ENCODE results near the gene LRRC71.
"Not testable (repeated sequence)": the region's sequence is repeated elsewhere in the genome, so short reads cannot be mapped to it uniquely, and the experiment has no call there.

The LRRC71 gene

GRCh38 chr1:156905651-156906050 lies 14.8 kb upstream of the LRRC71 start:
- no peak for DNase-seq

- DNase-seq: no peak
Observed at GRCh38 chr1:156906206-156906906, 14.1 kb upstream of the LRRC71 start.

DNA sequence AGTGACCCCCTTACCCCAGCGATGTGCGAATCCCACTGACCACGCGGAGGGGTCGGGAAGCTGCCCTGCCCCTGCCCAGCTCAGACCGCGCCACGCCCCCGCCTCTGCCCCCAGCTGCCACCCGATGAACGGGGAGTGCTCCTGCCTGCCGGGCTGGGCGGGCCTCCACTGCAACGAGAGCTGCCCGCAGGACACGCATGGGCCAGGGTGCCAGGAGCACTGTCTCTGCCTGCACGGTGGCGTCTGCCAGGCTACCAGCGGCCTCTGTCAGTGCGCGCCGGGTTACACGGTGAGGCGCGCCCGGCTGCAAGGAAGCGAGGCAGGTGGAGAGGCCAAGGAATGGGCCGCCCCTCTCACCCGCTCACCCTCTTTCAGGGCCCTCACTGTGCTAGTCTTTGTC lies 11.9 kb upstream of the LRRC71 start:
- no peak for DNase-seq

DNA sequence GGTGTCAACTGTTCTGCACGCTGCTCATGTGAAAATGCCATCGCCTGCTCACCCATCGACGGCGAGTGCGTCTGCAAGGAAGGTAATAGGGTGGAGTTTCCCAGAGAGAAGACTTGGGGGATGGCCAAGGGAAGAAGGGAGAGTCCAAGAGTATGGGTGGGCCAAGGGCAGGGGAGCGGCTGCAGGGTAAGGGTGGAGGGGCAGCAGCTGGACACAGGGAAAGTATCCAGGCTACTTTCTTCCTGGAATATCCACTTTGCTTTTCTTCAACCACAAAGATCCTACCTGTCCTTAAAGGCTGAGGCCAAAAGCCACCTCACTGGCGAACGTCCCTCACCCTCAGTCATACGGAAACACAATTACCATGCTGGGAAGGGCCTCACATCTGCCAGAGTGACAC lies 11.5 kb upstream of the LRRC71 start:
- no peak for DNase-seq

DNA sequence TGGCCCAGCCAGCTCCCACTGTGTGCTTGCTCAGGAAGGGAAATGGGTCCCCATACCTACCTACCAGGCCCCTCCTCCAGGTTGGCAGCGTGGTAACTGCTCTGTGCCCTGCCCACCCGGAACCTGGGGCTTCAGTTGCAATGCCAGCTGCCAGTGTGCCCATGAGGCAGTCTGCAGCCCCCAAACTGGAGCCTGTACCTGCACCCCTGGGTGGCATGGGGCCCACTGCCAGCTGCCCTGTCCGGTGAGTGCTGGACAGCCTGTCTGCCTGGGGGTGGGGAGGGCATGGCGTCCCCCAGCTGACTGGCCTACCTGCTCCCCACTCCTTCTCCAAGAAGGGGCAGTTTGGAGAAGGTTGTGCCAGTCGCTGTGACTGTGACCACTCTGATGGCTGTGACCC lies 10.8 kb upstream of the LRRC71 start:
- DNase-seq: no peak

GRCh38 chr1:156910309-156910782 lies 10.1 kb upstream of the LRRC71 start:
- DNase-seq: peak in 2 of 14 donors; percentile 8 to 24

DNA sequence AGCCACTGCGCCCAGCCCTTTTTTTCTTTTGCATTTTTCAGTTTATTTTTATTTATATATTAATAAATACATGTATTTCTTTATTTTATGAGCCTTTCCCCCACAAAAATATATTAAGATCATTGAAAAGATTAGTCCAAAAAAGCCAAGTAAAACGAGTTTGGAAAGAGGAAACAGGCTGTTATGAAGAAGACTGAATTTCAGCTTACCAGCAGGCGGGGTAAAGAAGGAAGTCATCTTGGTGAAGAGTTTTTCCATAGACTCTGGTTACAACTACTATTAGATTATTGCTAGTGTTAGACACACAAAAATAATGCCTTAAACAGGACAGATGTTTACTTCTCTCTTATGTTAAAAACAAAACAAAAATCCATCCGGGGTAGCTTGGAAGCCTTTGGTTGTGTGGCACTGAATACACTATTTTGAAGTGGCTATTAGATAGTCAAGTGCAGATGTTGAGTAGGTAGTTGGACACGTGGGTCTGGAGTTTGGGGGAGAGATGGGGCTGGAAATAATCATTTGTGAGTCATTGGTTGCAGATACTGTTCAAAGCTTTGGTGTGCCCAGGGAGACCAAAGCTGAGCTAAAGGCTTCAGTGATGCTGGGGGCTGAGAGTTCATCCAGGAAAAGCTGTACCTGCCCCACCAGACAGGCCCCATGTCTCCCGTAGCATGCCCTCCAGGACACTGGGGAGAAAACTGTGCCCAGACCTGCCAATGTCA lies 8.7 kb upstream of the LRRC71 start:
- no peak for DNase-seq

GRCh38 chr1:156912310-156912709 lies 8.1 kb upstream of the LRRC71 start:
- DNase-seq: no peak

DNA sequence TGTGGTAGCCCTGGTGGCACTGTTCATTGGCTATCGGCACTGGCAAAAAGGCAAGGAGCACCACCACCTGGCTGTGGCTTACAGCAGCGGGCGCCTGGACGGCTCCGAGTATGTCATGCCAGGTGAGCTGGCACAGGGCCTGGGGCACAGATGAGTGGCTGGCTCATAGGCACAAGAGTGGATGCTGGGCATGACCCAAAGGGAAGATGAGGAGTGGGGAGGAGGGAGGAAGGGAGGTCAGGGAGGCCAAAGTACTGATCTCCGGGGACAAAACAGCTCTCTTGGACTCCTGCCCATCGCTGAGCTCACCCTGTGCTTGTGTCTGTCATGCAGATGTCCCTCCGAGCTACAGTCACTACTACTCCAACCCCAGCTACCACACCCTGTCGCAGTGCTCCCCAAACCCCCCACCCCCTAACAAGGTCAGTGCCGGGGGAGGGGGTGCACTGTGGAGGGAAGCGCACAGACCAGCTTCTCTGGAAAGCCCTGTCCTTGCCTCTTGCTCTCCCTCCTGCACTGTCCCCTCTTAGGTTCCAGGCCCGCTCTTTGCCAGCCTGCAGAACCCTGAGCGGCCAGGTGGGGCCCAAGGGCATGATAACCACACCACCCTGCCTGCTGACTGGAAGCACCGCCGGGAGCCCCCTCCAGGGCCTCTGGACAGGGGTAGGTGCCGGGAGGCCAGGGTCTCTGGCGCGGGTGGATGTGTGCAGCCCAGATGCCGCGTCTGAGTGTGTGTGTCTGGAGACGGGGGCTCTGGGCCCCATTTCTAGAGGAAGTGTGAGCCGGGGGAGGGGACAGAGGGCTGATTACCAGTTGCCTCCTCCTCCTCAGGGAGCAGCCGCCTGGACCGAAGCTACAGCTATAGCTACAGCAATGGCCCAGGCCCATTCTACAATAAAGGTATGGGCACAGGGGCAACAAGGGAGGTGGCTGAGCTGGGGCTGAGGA lies 7.3 kb upstream of the LRRC71 start:
- DNase-seq: no peak

GRCh38 chr1:156913809-156914387 lies 6.5 kb upstream of the LRRC71 start:
- no peak for DNase-seq

DNA sequence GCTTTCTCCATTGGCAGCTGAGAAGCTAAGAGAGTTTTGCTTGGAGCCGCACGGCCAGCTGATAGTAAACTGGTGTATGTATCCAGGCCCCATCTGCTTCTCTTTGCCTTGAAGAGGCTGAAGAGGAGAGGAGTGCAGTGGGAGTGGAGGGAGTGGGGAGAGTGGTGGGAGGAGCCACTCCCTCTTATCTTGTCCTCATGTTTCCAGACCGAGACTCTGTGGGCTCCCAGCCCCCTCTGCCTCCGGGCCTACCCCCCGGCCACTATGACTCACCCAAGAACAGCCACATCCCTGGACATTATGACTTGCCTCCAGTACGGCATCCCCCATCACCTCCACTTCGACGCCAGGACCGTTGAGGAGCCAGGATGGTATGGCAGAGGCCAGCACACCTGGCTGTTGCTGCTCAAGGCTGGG lies 6.0 kb upstream of the LRRC71 start:
- no peak for DNase-seq

- DNase-seq: no peak
Observed at GRCh38 chr1:156921053-156921529, 659 bp downstream of the LRRC71 start.

DNA sequence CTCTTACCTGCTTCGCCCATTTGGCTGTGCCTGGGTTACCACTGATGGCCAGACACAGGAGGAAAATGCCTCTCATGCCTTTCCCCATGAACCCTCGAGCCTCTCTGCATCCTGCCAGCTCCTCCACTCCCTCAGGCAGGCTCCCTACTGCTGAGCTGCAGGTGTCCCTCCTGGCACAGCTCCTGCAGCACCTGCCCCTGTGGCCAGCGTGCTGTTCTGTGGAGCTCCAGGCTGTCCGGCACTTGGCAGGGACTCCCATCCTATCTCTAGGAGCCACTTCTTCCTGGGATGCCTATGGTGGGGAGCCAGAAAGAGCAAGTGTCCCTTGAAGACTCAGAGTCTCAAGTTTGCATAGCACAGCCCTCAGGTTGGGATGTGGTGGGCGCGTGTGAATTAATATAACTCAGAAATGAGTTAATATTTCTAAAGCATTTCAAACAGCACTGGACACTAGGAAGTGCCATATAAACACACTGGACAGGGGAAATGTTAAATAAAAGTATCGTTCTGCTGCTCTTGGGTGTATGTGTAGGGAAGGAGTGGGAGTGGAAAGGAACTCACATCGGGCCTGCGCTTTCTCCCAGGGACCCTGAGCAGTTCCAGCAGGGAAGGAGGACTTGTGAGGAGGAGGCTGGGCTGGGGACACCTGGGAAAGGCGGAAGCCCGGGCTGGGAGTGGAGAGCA lies 2.7 kb downstream of the LRRC71 start:
- no peak for DNase-seq

DNA sequence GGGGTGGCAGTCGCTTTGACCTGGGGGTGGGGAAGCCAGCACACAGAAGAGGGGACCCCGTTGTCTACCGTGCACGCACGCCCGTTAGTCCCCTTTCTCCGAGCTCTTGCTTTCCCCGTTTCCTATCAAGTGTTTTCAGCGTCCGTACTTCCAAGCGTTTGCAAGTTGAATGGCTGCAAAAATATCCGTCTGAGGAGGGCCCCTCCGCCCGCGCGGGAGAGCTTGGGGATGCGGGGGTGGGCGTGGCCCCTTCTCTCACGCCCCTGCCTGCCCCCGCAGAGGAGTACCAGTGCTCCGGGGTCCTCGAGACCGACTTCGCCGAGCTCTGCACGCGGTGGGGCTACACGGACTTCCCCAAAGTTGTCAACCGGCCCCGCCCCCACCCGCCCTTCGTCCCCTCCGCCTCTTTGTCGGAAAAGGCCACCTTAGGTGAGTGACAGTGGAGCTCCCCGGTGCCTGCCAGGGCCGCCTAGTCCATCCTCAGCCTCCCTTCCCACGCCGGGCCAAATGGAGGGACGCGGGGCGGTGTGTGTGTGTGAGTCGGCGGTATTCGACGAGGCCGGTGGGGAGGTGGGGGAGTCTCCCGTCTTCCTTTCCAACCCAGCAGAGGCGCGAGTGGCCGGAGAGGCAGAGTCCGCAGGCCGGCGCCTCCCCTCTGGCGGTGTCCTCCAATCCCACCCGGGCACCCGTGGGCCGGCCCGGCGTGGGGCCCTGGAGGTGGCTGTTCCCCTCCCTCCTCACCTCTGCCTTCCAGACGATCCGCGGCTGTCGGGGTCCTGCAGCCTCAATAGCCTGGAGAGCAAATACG lies 3.4 kb downstream of the LRRC71 start:
- DNase-seq: no peak

GRCh38 chr1:156924478-156925153 lies 4.2 kb downstream of the LRRC71 start:
- DNase-seq: no peak

DNA sequence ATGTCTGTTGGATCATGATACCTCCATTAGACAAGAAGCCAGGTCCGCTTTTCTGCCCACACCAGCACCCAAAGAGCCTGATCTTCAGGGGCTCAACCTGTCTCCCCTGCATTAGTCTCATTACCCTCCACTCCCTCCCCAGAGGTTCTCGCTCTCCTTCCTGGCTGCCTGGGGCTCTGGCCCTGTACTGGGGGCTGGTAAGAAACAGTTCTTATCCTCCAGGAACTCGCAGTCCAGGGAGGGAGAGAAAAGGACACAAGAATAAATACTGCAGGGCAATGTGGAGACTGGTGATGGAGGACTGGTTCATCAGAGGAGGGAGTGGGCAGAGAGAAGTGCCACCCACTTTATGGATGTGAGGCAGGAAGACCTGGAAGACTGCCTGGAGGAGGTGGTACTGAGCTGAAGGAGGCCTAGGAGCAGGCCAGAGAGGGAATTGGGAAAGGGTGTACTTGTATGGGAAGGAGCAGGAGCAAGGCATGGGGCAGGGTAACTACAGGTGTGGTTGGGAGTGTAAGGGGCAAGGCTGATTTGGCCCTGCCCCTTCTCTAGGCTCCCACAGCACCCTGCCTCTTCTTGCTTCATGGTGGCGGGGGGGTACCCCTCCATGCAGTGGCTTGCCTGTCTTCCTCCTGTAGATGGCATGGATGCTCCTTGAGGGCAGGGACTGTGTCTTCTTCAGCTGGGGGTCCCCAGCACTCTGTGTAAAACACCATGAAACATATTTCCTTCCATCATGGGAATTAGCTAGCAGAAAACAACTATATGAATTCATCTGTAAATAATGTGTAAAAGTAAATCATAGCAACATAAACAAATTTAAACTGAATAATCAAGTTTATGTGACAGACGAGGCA lies 5.0 kb downstream of the LRRC71 start:
- DNase-seq: no peak

- no peak for DNase-seq
Observed at GRCh38 chr1:156926175-156926574, 5.7 kb downstream of the LRRC71 start.

- DNase-seq: not testable (repeated sequence)
Observed at GRCh38 chr1:156926695-156927094, 6.3 kb downstream of the LRRC71 start.
